Bronchial epithelial cell (primary cell): Measurements from ENCODE around the gene MMP28. TPM values are rescaled to one million over a fixed set of nuclear protein-coding genes. Genes with fewer than 3 reads are reported as not detected.
"Not testable (repeated sequence)": the region's sequence is repeated elsewhere in the genome, so short reads cannot be mapped to it uniquely, and the experiment has no call there.

Experiments used
- DNase-seq: peaks from one replicate; pipeline ENCODE4 v3.0.0-alpha.2; 2010; ENCODE audit warnings: low read depth
- FAIRE-seq: peaks from 2 replicates; lab custom pipeline; 2011; peaks lifted over from hg19 to GRCh38; lab: Jason Lieb, UNC
- H3K27me3 ChIP-seq: 2 replicates; pipeline ENCODE4 v1.5.1; 2011; ENCODE audit warnings: low read length; ENCODE audit not compliant: control insufficient read depth, insufficient read depth
- H3K36me3 ChIP-seq: 2 replicates; pipeline ENCODE4 v1.5.1; 2011; ENCODE audit warnings: low read length; ENCODE audit not compliant: control insufficient read depth, insufficient read depth
- H3K4me3 ChIP-seq: 2 replicates; pipeline ENCODE4 v1.5.1; 2011; ENCODE audit warnings: mild to moderate bottlenecking, low read depth, low read length, control low read depth
- total RNA-seq: library from RNA; depleted of rRNA; stranded (reverse); fragments of >200 nt; gene quantifications from 2 replicates; pipeline ENCODE4 v1.2.1, GENCODE V29; 2014
- TF ChIP-seq, protein P1 (sequence below): IDR thresholded peaks from 2 replicates; pipeline ENCODE4 v1.5.1; 2011; ENCODE audit warnings: mild to moderate bottlenecking, moderate library complexity, low read length, control low read depth, inconsistent platforms; ENCODE audit not compliant: insufficient read depth, severe bottlenecking

Gene MMP28
- total RNA-seq, 1 donor from 2014 or later = 42.6 TPM

DNA sequence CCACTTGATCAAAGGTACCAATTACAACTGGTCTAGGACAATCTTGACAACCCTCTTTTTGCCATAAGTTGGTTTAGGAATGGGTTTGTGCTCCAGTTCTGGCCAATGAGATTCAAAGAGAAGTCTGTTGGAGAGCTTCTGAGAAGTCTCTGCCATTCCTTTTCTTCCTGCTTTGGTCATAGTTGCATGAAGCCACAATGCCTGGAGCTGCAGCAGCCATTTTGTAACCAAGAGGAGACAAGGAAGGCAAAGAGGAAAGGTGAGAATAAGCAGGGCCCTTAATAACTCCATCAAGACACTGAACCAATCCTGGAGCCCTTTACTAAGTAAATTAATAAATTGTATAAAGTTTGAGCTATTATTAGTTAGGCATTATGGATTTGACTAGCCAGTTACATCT is 38.2 kb downstream of the MMP28 start:
- Histone ChIP-seq H3K36me3 (no peaks in the 10 kb centered on the region), H3K27me3 (no peaks in the 10 kb centered on the region), H3K4me3 (no peak overlapping the region)
- FAIRE-seq = no peak
- TF ChIP-seq, protein P1, sequence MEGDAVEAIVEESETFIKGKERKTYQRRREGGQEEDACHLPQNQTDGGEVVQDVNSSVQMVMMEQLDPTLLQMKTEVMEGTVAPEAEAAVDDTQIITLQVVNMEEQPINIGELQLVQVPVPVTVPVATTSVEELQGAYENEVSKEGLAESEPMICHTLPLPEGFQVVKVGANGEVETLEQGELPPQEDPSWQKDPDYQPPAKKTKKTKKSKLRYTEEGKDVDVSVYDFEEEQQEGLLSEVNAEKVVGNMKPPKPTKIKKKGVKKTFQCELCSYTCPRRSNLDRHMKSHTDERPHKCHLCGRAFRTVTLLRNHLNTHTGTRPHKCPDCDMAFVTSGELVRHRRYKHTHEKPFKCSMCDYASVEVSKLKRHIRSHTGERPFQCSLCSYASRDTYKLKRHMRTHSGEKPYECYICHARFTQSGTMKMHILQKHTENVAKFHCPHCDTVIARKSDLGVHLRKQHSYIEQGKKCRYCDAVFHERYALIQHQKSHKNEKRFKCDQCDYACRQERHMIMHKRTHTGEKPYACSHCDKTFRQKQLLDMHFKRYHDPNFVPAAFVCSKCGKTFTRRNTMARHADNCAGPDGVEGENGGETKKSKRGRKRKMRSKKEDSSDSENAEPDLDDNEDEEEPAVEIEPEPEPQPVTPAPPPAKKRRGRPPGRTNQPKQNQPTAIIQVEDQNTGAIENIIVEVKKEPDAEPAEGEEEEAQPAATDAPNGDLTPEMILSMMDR = no peak
- DNase-seq = no peak

DNA sequence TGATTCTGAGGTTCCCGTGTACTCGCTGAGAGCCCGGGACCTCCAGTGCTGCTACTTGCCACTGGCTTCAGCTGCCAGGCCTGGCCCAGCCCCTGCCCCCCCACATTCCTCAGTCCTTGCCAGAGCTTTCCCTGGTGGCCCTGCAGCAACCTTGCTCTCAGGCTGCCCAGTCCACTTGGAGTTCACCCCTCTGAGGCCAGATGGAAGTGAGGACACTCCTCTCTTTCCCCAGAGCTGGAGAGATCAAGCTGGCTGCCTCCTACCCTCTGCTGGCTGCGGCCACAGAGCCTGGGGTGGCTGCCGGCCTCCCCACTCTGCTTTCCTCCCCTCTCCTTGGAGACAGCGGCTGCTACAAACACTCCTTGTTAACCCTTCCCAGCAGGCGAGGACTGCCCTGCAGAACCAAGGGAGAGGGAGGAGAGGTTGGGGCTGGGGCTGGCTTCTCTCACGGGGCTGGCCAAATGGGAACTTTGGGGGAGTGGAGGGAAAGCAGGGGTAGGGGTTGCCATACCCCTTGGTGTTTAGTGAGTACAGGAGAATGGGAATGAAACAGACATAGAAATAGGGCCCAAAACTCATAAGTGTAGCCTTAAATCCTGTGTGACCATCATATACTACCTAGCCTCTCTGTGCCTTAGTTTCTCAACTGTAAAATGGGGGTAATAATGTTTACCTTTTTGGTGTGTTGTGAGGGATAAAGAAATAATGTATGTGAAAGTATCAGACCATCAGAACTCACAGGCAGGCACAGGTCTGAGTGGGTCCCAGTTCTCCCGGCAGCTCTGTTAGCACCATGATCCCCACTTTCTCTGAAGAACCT is 42.3 kb downstream of the MMP28 start, which contains the start of gene GAS2L2:
TSS of gene GAS2L2 (minus strand) at position 295 of the 820 bp plus-strand sequence. CDS start 389 bp downstream, outside the sequence.
- DNase-seq (no peak), FAIRE-seq (no peak)
- Histone ChIP-seq H3K4me3 (no peak within 1 kb of the TSS), H3K36me3 (no peaks in the 10 kb centered on the region), H3K27me3 (no peaks in the 10 kb centered on the region)
- TF ChIP-seq, protein P1 = no peak

DNA sequence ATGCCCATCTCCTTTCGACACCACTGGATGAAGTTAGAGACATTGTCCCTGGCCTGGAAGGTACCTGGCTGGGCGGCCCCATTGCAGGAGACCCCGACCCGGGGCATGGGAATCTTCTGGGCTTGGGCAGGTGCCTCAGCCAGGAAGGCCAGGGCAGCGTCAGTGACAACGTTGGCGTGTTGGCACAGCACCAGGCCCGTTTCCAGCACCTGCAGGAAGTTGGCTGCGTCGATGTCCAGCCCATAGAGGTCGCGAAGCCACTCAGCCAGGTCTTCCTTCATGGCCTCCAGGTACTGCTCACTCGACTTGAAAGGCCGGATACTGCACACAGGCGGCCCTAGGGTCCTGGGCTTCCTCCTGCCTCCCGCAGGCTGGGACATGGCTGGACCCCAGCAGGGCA is 43.0 kb downstream of the MMP28 start:
- DNase-seq (no peak), FAIRE-seq (no peak)
- TF ChIP-seq, protein P1 = no peak
- Histone ChIP-seq H3K36me3 (no peaks in the 10 kb centered on the region), H3K27me3 (no peaks in the 10 kb centered on the region), H3K4me3 (no peak overlapping the region)

DNA sequence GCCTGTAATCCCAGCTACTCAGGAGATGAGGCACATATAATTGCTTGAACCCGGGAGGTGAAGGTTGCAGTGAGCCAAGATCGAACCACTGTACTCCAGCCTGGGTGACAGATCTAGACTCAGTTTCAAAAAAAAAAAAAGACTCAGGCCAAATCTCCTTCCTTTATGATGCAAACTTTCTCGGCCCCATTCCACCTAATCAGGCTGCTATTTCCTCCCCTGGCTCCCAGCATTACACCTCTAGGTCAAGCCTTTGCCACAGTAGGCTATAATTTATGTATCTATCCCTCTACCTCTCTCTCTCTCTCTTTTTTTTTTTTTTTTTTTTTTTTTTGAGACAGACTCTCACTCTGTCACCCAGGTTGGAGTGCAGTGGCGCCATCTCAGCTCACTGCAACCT is 43.9 kb downstream of the MMP28 start:
- peak; percentile 42 for DNase-seq
- H3K4me3 ChIP-seq, FAIRE-seq, H3K36me3 ChIP-seq, H3K27me3 ChIP-seq: not testable (repeated sequence)

DNA sequence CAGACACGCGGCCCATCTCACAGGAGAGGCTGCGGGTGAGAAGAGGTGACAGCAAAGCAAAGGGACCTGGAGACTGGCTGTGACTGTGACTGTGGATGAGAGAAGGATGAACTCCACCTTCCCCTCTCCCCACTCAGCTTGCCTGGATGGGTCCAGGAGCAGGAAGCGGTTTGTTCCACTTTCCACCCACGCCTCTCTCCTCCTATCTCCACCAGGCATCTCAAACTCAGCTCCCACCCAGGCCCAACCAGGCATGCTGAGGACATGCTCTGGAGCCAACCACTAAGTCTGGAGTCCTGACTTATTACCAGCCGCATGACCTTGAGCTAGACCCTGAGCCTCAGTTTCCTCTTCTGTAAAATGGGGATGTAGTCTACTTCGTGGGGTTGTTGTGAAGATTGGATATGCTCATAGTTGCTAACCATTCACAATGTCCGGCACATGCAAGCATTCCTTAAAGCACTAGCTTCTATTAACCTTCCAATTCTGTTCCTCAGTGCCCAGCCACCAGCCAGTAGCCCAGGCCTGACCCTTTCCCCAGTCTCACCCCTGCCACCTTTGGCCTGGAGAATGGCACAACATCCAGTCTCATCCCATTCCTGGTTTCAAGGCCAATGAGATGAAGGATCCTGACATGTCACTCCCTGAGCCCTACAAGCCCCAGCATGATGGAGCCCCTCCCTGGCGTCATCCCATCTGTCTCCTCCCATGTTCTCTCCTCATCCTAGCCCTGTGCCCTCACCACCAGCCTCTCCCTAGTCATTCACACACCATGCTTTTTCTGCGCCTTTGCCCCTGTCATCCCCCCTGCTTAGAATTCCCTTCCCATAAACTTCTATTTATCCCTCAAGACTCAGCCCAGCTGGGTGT is 44.7 kb downstream of the MMP28 start:
- peak; percentile 80 for DNase-seq
- Histone ChIP-seq H3K27me3 (no peaks in the 10 kb centered on the region), H3K36me3 (no peaks in the 10 kb centered on the region), H3K4me3 (no peak overlapping the region)
- FAIRE-seq = no peak
- TF ChIP-seq, protein P1 = no peak
